A549 treated with GW870086 at 1 μM for 4 hours (cell line): ENCODE results near the gene SYP. TPM values are rescaled to one million over a fixed set of nuclear protein-coding genes. Genes with fewer than 3 reads are reported as not detected.

ENCODE experiments used
- total RNA-seq: library from RNA; stranded (reverse); fragments of 200-300 nt; extraction: Qiagen RNA extraction; gene quantifications from 5 replicates; pipeline ENCODE4 v1.2.3, GENCODE V29; 2022; ENCODE audit warnings: low read depth

The SYP gene
- 2.7 to 3.5 TPM (median 3.0 TPM) in 5 replicates for total RNA-seq

DNA sequence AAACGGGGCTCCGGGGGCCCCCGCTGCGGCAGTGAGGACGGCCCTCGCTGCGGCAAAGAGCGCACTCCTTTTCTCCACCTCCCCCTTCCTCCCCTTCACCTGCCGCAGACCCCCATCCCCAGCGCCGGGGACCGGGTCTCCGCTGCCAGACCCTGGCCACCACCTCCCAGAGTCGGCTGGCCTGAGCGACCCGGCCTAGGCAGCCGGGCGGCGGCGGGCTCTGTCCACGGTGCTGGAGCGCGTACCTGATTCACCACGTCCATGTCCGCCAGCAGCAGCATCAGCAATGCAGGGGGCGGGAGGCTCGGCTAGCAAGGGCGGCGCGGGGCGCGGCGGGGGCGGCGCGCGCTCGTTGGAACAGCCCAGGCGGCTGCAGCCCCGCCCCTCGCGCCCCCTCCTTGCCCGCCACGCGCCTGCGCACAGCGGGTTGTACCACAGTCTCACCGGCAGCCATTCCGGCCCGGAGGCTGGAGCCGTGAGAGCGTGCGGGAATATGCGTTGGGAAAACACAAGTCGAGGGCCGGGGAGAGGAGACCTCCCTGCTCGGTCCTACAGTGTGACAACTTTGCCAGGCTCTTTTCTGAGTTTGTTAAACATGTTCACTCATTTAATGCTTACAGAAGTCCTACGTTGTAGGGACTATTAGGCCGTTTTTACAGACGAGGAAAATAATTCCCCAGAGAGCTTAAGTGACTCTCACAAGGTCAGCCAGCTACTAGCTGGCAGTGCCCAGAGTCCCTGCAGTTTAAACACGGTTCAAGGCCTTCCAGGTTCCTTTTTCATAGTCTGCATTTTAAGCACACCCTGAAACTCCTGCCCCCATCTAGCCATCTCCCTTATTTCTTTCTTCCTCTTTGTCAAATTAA, at the start of gene SYP:
TSS of gene SYP (minus strand) at position 288 of the 866 bp plus-strand sequence. CDS start at position 281, 7 bp downstream.

DNA sequence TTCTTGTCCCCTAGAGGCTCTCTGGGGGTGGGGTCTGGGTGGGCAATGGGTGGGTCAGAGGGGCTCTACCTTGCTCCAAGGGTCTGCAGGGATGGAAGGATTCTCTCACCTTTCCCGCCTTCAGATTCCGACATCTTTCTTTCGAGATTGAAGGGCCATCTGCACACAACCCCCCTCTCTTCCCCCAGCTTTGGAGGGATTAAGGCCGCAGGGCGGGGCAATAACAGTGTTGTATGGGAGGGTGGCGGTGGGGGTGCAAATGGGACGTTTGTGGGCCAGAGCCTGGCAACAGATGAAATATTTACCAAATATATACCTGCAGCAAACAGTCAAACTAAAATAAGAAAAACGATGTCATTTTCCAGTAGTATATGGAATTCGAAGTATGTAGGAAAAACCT, 33.2 kb upstream of the SYP start, which contains the start of gene CACNA1F:
TSS of gene CACNA1F (minus strand) at position 165 of the 400 bp plus-strand sequence. CDS start at position 134, 31 bp downstream.

DNA sequence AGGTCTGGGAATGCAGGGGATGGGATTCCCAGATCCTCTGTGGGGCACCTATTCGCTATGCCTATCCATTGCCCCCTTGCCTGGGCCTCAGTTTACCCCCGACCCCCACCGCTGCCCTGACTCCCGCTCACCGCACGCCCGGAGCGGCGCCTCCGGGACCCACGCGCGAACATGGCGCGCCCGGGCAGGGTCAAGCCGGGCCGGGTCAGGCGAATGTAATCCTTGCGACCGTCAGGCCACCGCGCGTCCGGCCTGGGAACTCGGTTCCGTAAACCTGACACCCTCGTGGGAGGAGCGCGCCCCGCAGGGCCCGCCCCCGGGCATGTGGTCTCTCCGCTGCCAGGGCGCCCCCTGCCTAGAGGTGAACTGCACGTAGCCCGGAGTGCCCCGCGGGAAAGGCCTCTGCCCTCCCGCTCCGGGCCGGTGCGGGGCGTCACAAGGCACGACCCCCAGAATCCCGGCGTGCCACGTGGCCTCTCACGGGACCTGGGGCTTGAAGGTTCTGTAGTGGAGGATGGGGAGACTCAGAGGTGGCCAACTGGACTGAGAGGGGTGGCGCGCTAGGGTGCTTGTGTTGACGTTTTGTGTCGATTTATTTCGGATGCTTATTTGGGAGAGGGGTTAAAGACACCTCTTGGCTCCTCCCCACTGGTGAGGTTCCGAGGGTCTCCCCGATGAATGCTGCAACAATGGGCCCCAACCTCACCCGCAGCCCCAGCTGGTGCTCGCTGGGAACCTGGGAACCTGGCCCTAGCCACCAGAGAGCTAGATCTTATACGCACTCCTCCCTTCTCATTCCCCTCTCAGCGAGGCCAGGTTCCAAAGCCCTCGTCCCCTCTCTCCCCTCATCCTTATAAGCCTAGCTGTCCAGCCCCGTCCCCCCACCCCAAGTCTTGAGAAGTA, 13.6 kb downstream of the SYP start, which contains the start of gene PRICKLE3:
TSS of gene PRICKLE3 (minus strand) at position 249 of the 903 bp plus-strand sequence. CDS start at position 173, 76 bp downstream.

DNA sequence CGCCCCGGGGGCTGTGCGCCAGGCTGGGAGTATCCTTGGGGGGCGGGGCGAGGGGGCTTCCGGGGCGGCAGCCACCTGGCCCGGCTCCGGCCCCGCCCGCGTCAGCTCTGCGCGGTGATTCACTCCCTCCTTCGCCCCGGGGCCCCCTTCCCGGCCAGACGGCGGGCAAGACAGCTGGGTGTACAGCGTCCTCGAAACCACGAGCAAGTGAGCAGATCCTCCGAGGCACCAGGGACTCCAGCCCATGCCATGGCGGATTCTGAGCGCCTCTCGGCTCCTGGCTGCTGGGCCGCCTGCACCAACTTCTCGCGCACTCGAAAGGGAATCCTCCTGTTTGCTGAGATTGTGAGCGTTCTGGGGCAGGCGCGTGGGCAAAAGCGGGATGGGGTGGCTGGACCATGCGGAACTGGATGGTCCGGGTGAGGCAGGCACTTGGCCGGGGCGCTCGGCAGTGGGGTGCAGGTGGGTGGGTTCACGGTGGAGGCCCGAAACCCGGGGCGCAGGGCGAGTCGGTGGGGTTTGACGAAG, 28.2 kb downstream of the SYP start, which contains the start of gene PLP2:
TSS of gene PLP2 (plus strand) at position 147 of the 528 bp plus-strand sequence. CDS start at position 250, 103 bp downstream.

DNA sequence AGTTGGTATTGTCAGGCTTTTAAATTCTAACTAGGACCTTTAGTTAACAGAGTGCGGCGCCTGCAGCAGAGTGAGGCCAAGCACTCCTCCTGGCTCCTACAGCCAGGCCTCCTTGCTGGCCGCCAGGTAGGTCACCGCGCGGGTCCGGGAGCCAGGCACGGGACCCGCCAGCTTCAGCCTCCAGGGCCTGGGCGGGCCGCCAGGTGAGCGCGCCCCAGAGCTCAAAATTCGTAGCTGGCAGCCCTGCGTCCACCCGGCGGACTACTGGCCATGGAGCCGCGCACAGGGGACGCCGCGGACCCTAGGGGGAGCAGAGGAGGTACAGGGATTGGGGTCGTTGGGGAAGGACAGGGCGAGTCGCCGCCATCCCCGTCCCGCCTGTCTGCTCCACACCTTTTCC, 37.4 kb downstream of the SYP start, which contains the start of gene MAGIX:
TSS of gene MAGIX (plus strand) at position 139 of the 400 bp plus-strand sequence. CDS start at position 271, 132 bp downstream.

Other genes starting within 250 kb of the SYP start
- 55.5 to 63.8 TPM (median 61.3 TPM) in 5 replicates for gene OTUD5, start 242.6 kb downstream of the SYP start, total RNA-seq
- gene KCND1, start 228.3 kb downstream of the SYP start, total RNA-seq, result 0.72 to 1.2 TPM (median 1.1 TPM) in 5 replicates
- gene GRIPAP1, start 197.9 kb downstream of the SYP start, total RNA-seq, result 15.9 to 20.9 TPM (median 20.1 TPM) in 5 replicates
- 39.9 to 51.9 TPM (median 50.8 TPM) in 5 replicates for gene TFE3, start 156.8 kb downstream of the SYP start, total RNA-seq
- gene CCDC120, start 141.2 kb downstream of the SYP start, total RNA-seq, result 2.6 to 4.0 TPM (median 3.2 TPM) in 5 replicates
- 37.2 to 44.9 TPM (median 40.9 TPM) in 5 replicates for gene PRAF2, start 126.2 kb downstream of the SYP start, total RNA-seq
- 48.8 to 57.2 TPM (median 52.2 TPM) in 5 replicates for gene WDR45, start 120.3 kb downstream of the SYP start, total RNA-seq
- 20.9 to 25.2 TPM (median 24.4 TPM) in 5 replicates for gene GPKOW, start 76.5 kb downstream of the SYP start, total RNA-seq
- 2.0 to 5.5 TPM (median 2.7 TPM) in 5 replicates for gene MAGIX, start 37.4 kb downstream of the SYP start, total RNA-seq
- gene PLP2, start 28.3 kb downstream of the SYP start, total RNA-seq, result 339 to 456 TPM (median 423 TPM) in 5 replicates
- 12.3 to 18.6 TPM (median 17.4 TPM) in 5 replicates for gene PRICKLE3, start 13.8 kb downstream of the SYP start, total RNA-seq
- gene CACNA1F, start 33.1 kb upstream of the SYP start, total RNA-seq, result not detected in 5 replicates
- gene CCDC22, start 35.3 kb upstream of the SYP start, total RNA-seq, result 13.6 to 15.4 TPM (median 14.1 TPM) in 5 replicates
- 0.12 to 0.15 TPM (median 0.14 TPM) in 3 of 5 replicates, not detected in the others for gene FOXP3, start 64.5 kb upstream of the SYP start, total RNA-seq
- 1.7 to 4.1 TPM (median 2.3 TPM) in 5 replicates for gene PPP1R3F, start 69.6 kb upstream of the SYP start, total RNA-seq
- gene GAGE10, start 103.5 kb upstream of the SYP start, total RNA-seq, result not detected in 5 replicates
- not detected in 5 replicates for gene GAGE12J, start 121.8 kb upstream of the SYP start, total RNA-seq
- not detected in 5 replicates for gene GAGE13, start 131.4 kb upstream of the SYP start, total RNA-seq